ENCODE results near the gene C20orf141.
A peak's percentile ranks its signal among the peaks of the same experiment; 100 is the strongest.
"Not testable (repeated sequence)": the region's sequence is repeated elsewhere in the genome, so short reads cannot be mapped to it uniquely, and the experiment has no call there.

C20orf141 gene

GRCh38 chr20:2814587-2815051, at the start of gene C20orf141:
C20orf141 (plus strand) TSS chr20:2814987; CDS start chr20:2815185, 198 bp downstream.
- no peak for DNase-seq (ENCODE audit: low spot score)

- peak; percentile 36 for DNase-seq (ENCODE audit: low spot score)
Observed at GRCh38 chr20:2767768-2768631, 46.8 kb upstream of the C20orf141 start.

GRCh38 chr20:2768632-2769015, 46.2 kb upstream of the C20orf141 start:
- DNase-seq (ENCODE audit: low spot score), result peak; percentile 16

GRCh38 chr20:2770091-2770490, 44.7 kb upstream of the C20orf141 start:
- DNase-seq (ENCODE audit: low spot score), result not testable (repeated sequence)

GRCh38 chr20:2771631-2772080, 43.1 kb upstream of the C20orf141 start:
- DNase-seq (ENCODE audit: low spot score), result peak; percentile 17

GRCh38 chr20:2773812-2774211, 41.0 kb upstream of the C20orf141 start:
- DNase-seq (ENCODE audit: low spot score), result no peak

- peak; percentile 8 for DNase-seq (ENCODE audit: low spot score)
Observed at GRCh38 chr20:2775139-2775538, 39.6 kb upstream of the C20orf141 start.

GRCh38 chr20:2778602-2779321, 36.0 kb upstream of the C20orf141 start:
- DNase-seq (ENCODE audit: low spot score), result no peak

- no peak for DNase-seq (ENCODE audit: low spot score)
Observed at GRCh38 chr20:2780948-2781347, 33.8 kb upstream of the C20orf141 start.

GRCh38 chr20:2783908-2784566, 30.8 kb upstream of the C20orf141 start:
- DNase-seq (ENCODE audit: low spot score), result no peak

GRCh38 chr20:2793471-2793870, 21.3 kb upstream of the C20orf141 start:
- DNase-seq (ENCODE audit: low spot score), result no peak

GRCh38 chr20:2794202-2794748, 20.5 kb upstream of the C20orf141 start:
- DNase-seq (ENCODE audit: low spot score), result no peak

GRCh38 chr20:2794866-2795447, 19.8 kb upstream of the C20orf141 start:
- DNase-seq (ENCODE audit: low spot score), result no peak

GRCh38 chr20:2795451-2795850, 19.3 kb upstream of the C20orf141 start:
- no peak for DNase-seq (ENCODE audit: low spot score)

GRCh38 chr20:2796011-2796660, 18.7 kb upstream of the C20orf141 start:
- no peak for DNase-seq (ENCODE audit: low spot score)

- DNase-seq (ENCODE audit: low spot score), result peak; percentile 18
Observed at GRCh38 chr20:2797136-2797983, 17.4 kb upstream of the C20orf141 start.

GRCh38 chr20:2798095-2798805, 16.5 kb upstream of the C20orf141 start:
- no peak for DNase-seq (ENCODE audit: low spot score)

- no peak for DNase-seq (ENCODE audit: low spot score)
Observed at GRCh38 chr20:2798814-2799213, 16.0 kb upstream of the C20orf141 start.

GRCh38 chr20:2799271-2799670, 15.5 kb upstream of the C20orf141 start:
- DNase-seq (ENCODE audit: low spot score), result no peak

Measured in D341Med (cell line).